ENCODE results near the gene OLFML2B.
"Not testable (repeated sequence)": the region's sequence is repeated elsewhere in the genome, so short reads cannot be mapped to it uniquely, and the experiment has no call there.

OLFML2B gene
- total RNA-seq: 0 reads per million in 2 donors

GRCh38 chr1:162023547-162024501, at the start of gene OLFML2B:
Gene OLFML2B, minus strand, starts transcription at chr1:162023869. Its CDS starts 439 bp downstream, at chr1:162023430.
- peak; percentile 17 for DNase-seq

- no peak for DNase-seq
Observed at GRCh38 chr1:162072740-162073139, 49.1 kb upstream of the OLFML2B start.

- DNase-seq: no peak
Observed at GRCh38 chr1:162070825-162071224, 47.2 kb upstream of the OLFML2B start.

GRCh38 chr1:162070094-162070748, 46.6 kb upstream of the OLFML2B start:
- no peak for DNase-seq

- peak; percentile 57 for DNase-seq
Observed at GRCh38 chr1:162069334-162070093, 45.8 kb upstream of the OLFML2B start, which contains the start of gene NOS1AP. Gene NOS1AP, plus strand, starts transcription at chr1:162069691. Its CDS starts 487 bp downstream, at chr1:162070178.

GRCh38 chr1:162068301-162068700, 44.6 kb upstream of the OLFML2B start:
- DNase-seq: no peak

GRCh38 chr1:162067466-162067865, 43.8 kb upstream of the OLFML2B start:
- DNase-seq: no peak

- not testable (repeated sequence) for DNase-seq
Observed at GRCh38 chr1:162066836-162067235, 43.2 kb upstream of the OLFML2B start.

GRCh38 chr1:162065016-162065415, 41.3 kb upstream of the OLFML2B start:
- DNase-seq: no peak

- DNase-seq: no peak
Observed at GRCh38 chr1:162062542-162063015, 38.9 kb upstream of the OLFML2B start.

- no peak for DNase-seq
Observed at GRCh38 chr1:162060314-162060713, 36.6 kb upstream of the OLFML2B start.

- no peak for DNase-seq
Observed at GRCh38 chr1:162059721-162060120, 36.1 kb upstream of the OLFML2B start.

- no peak for DNase-seq
Observed at GRCh38 chr1:162056579-162056978, 32.9 kb upstream of the OLFML2B start.

GRCh38 chr1:162056043-162056442, 32.4 kb upstream of the OLFML2B start:
- no peak for DNase-seq

- DNase-seq: no peak
Observed at GRCh38 chr1:162055062-162055461, 31.4 kb upstream of the OLFML2B start.

GRCh38 chr1:162053949-162054348, 30.3 kb upstream of the OLFML2B start:
- DNase-seq: not testable (repeated sequence)

- DNase-seq: no peak
Observed at GRCh38 chr1:162046921-162047320, 23.3 kb upstream of the OLFML2B start.

- DNase-seq: no peak
Observed at GRCh38 chr1:162042361-162042760, 18.7 kb upstream of the OLFML2B start.

- DNase-seq: no peak
Observed at GRCh38 chr1:162040657-162041056, 17.0 kb upstream of the OLFML2B start.

GRCh38 chr1:162040001-162040400, 16.3 kb upstream of the OLFML2B start:
- no peak for DNase-seq

- DNase-seq: no peak
Observed at GRCh38 chr1:162038624-162039023, 15.0 kb upstream of the OLFML2B start.

- DNase-seq: no peak
Observed at GRCh38 chr1:162036163-162036562, 12.5 kb upstream of the OLFML2B start.

GRCh38 chr1:162035241-162035640, 11.6 kb upstream of the OLFML2B start:
- DNase-seq: no peak
